ENCODE results near the gene CALM3. TPM values are rescaled to one million over a fixed set of nuclear protein-coding genes. Genes with fewer than 3 reads are reported as not detected.

Gene CALM3
- total and polyA plus RNA-seq, 2 of the 13 experiments (the other 11 are each of a cell fraction or from before 2014, with no cell fraction given): 239 to 258 TPM

DNA sequence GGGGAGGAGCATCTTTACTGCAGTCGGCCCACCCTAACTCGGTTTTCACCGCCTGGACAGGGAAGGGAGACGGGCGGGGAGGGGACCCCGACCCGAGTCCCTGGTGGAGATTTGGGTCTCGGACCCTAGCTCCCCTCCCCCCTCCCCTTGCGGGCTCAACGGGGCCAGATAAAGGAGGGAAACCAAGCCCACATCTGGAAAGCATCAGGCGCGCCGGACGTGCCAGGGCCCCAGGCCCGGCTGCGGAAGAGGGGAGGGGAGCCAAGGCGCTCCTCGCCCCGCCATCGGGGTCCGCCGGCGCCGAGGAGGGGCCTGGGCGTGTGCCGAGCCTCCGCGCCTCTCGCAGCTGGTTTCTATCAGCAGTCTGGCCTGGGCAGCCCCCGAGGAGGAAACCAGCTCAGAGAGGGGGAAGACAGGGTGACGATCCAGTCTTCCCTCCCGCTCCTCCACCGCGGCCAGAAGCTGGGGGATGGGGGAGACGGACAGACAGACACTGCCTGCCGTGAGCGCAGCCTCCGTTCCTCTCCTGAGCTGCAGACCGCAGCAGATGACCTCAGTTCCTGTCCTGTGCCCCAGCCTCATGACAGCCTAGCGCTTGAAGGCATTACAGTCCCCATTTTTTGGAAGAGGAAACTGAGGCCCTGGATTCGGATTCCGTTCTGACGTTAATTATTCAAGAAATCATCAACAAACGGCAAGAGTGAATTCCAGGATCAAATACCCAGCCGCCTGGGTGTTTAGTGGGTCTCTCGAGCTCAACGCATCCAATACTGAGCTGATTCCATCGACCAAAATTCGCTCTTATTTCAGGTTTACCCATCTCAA is 38.4 kb downstream of the CALM3 start:
- no peak for FAIRE-seq
- no peak for DNase-seq (ENCODE audit: low spot score)
- Histone ChIP-seq H3K4me3 (replicated peaks in 1 of 3; ENCODE audit: insufficient read depth in 1 of 3, low read depth in 2 of 3, low read length in 3 of 3) (peak overlapping the region; percentile 7 to 69 (median 41); a peak in 5 of 6 replicates), H3K79me2 (ENCODE audit: insufficient read depth, low read length) (no peaks in the 10 kb centered on the region), H4K20me1 (ENCODE audit: insufficient read depth, low read length) (no peaks in the 10 kb centered on the region), H3K4me2 (ENCODE audit: low read depth, low read length) (peak overlapping the region; percentile 68), H3K27me3 (ENCODE audit: control insufficient read depth in 1 of 2, insufficient read depth in 2 of 2, low read length in 2 of 2) (peaks cover 3 to 47% of the 10 kb centered on the region in 2 experiments; a peak in 4 of 5 replicates), H3K4me1 (ENCODE audit: insufficient read depth, low read length) (peaks cover 28% of the 10 kb centered on the region), H3K9ac (ENCODE audit: insufficient read depth, low read depth, low read length) (0 out of 2 replicates have a peak overlapping the region, but pooled peaks have one; percentile 16), H3K27ac (ENCODE audit: extremely low read length, insufficient read depth, low read length) (no peak overlapping the region), H2AFZ (ENCODE audit: low read length) (no peak overlapping the region), H3K36me3 (replicated peaks in 1 of 2; ENCODE audit: control insufficient read depth in 1 of 2, insufficient read depth in 2 of 2, low read length in 2 of 2) (no peaks in the 10 kb centered on the region), H3K9me3 (ENCODE audit: low read length) (no peaks in the 10 kb centered on the region)
- TF ChIP-seq ZNF263 (CRISPR knock-in tag; IDR thresholded peaks at IDR 0.05): peak; percentile 57; the same call in 1 of the 2 replicates
- TF ChIP-seq, protein P1, sequence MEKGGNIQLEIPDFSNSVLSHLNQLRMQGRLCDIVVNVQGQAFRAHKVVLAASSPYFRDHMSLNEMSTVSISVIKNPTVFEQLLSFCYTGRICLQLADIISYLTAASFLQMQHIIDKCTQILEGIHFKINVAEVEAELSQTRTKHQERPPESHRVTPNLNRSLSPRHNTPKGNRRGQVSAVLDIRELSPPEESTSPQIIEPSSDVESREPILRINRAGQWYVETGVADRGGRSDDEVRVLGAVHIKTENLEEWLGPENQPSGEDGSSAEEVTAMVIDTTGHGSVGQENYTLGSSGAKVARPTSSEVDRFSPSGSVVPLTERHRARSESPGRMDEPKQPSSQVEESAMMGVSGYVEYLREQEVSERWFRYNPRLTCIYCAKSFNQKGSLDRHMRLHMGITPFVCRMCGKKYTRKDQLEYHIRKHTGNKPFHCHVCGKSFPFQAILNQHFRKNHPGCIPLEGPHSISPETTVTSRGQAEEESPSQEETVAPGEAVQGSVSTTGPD (CRISPR knock-in tag; IDR thresholded peaks at IDR 0.05): no peak
- TF ChIP-seq ZNF629 (CRISPR knock-in tag; conservative IDR thresholded peaks at IDR 0.05): peak; percentile 60; the same call in 1 of the 2 replicates
- TF ChIP-seq, protein P2, sequence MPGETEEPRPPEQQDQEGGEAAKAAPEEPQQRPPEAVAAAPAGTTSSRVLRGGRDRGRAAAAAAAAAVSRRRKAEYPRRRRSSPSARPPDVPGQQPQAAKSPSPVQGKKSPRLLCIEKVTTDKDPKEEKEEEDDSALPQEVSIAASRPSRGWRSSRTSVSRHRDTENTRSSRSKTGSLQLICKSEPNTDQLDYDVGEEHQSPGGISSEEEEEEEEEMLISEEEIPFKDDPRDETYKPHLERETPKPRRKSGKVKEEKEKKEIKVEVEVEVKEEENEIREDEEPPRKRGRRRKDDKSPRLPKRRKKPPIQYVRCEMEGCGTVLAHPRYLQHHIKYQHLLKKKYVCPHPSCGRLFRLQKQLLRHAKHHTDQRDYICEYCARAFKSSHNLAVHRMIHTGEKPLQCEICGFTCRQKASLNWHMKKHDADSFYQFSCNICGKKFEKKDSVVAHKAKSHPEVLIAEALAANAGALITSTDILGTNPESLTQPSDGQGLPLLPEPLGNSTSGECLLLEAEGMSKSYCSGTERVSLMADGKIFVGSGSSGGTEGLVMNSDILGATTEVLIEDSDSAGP (CRISPR knock-in tag; IDR thresholded peaks at IDR 0.05; ENCODE audit: borderline replicate concordance): 0 out of 2 replicates have a peak, but pooled peaks have one; percentile 40
- no peak for TF ChIP-seq ZNF552 (CRISPR knock-in tag; IDR thresholded peaks at IDR 0.05; ENCODE audit: borderline replicate concordance)
- no peak for TF ChIP-seq IKZF1 (IDR thresholded peaks at IDR 0.05)
- TF ChIP-seq ZFAT (CRISPR knock-in tag; conservative IDR thresholded peaks at IDR 0.05): no peak
- TF ChIP-seq, protein P3, sequence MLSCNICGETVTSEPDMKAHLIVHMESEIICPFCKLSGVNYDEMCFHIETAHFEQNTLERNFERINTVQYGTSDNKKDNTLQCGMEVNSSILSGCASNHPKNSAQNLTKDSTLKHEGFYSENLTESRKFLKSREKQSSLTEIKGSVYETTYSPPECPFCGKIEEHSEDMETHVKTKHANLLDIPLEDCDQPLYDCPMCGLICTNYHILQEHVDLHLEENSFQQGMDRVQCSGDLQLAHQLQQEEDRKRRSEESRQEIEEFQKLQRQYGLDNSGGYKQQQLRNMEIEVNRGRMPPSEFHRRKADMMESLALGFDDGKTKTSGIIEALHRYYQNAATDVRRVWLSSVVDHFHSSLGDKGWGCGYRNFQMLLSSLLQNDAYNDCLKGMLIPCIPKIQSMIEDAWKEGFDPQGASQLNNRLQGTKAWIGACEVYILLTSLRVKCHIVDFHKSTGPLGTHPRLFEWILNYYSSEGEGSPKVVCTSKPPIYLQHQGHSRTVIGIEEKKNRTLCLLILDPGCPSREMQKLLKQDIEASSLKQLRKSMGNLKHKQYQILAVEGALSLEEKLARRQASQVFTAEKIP (CRISPR knock-in tag; IDR thresholded peaks at IDR 0.05; ENCODE audit: borderline replicate concordance): no peak
- CTCF ChIA-PET (ENCODE audit: low intra/inter-chr PET ratio, low total read pairs): no interaction called here
- no TSS peak for BruUV-seq (replicated peaks)
- POLR2A ChIA-PET: no interaction called here
- 23% methylated on average over 18 of the region's 49 CpGs for WGBS (ENCODE audit: low lambda C conversion rate)
- intact Hi-C loops (cut with micrococcal nuclease; ENCODE audit: unreplicated experiment) (no loop called here), in situ Hi-C loops (cut with HindIII; ENCODE audit: extremely low pct_ligation_motif_present, low pct_unique_long_range_greater_than_20kb) (no loop called here)
- no peak; the same call in 2 of the 3 replicates for ATAC-seq

All from HepG2 (cell line).